HepG2 (cell line): ENCODE results near the gene COX7A2L.

Experiments
- CHD2 ChIP-seq: IDR thresholded peaks from 2 replicates; pipeline ENCODE4 v1.6.1; 2011; ENCODE audit warnings: low read depth, low read length, improper control_type of control experiment
- HNRNPH1 ChIP-seq: fragments of 200-400 bp; formaldehyde crosslinking; optimal IDR thresholded peaks from 2 replicates; pipeline ENCODE3; 2017; ENCODE audit warnings: mild to moderate bottlenecking, low read depth, low read length
- KDM2A ChIP-seq: sonication (generic); formaldehyde crosslinking; IDR thresholded peaks from 2 replicates; pipeline ENCODE4 v1.4.0; 2020; ENCODE audit warnings: low read depth, missing genetic modification reagents, borderline replicate concordance
- KLF9 ChIP-seq: IDR thresholded peaks from 2 replicates; pipeline ENCODE4 v1.6.1; 2016; ENCODE audit warnings: low read depth
- POLR2A ChIP-seq, 2 experiments: IDR thresholded peaks; 2 replicates each; pipeline ENCODE4 v1.6.1; 2011; ENCODE audit warnings: low read depth in 2 of 2, low read length in 2 of 2, mild to moderate bottlenecking in 1 of 2, moderate library complexity in 1 of 2; ENCODE audit not compliant: insufficient read depth in 1 of 2
- POLR2AphosphoS5 ChIP-seq: IDR thresholded peaks from 2 replicates; pipeline ENCODE4 v1.6.1; 2012; ENCODE audit warnings: low read depth, low read length
- RNF2 ChIP-seq: fragments of 450-650 bp; conservative IDR thresholded peaks from 2 replicates; pipeline ENCODE4 v1.6.1; 2016; ENCODE audit warnings: low read depth
- ZFP82 ChIP-seq: sonication (generic); formaldehyde crosslinking; IDR thresholded peaks from 2 replicates; pipeline ENCODE4 v1.5.1; 2020; ENCODE audit warnings: mild to moderate bottlenecking, missing genetic modification reagents, borderline replicate concordance
- ZNF891 ChIP-seq: sonication (generic); formaldehyde crosslinking; IDR thresholded peaks from 2 replicates; pipeline ENCODE4 v1.5.0; 2020; ENCODE audit warnings: mild to moderate bottlenecking, missing genetic modification reagents
- ZSCAN21 ChIP-seq: sonication (generic); formaldehyde crosslinking; IDR thresholded peaks from 2 replicates; pipeline ENCODE4 v1.8.0; 2022; ENCODE audit warnings: mild to moderate bottlenecking, missing genetic modification reagents, moderate library complexity, borderline replicate concordance
- TF ChIP-seq, protein P1 (sequence below), 2 experiments: IDR thresholded peaks; 2 replicates each; pipeline ENCODE4 v1.6.1; 2011 to 2012; ENCODE audit warnings: low read length in 2 of 2, borderline replicate concordance in 1 of 2, low read depth in 1 of 2, mild to moderate bottlenecking in 1 of 2, moderate library complexity in 1 of 2
- TF ChIP-seq, protein P2 (sequence below): sonication (generic); formaldehyde crosslinking; IDR thresholded peaks from 2 replicates; pipeline ENCODE4 v1.8.0; 2022; ENCODE audit warnings: missing genetic modification reagents, mild to moderate bottlenecking, borderline replicate concordance
- TF ChIP-seq, protein P3 (sequence below): sonication (generic); formaldehyde crosslinking; IDR thresholded peaks from 2 replicates; pipeline ENCODE4 v1.9.0; 2021; ENCODE audit warnings: missing genetic modification reagents, mild to moderate bottlenecking, borderline replicate concordance

DNA sequence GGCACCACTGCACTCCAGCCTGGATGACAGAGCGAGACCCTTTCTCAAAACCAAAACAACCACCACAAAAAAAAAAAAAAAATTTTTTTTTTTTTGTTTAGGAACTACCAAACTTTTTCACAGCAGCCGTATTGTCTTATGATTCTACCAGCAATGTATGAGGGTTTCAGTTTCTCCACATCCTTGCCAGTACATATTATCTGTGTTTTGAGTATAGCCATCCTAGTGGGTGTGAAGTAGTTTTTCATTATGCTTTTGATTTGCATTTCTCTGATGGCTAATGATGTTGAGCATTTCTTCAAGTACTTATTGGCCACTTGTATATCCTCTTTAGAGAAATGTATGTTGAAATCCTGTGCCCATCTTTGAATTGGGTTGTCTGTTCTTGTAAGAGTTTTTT lies 51.7 kb downstream of the COX7A2L start:
- TF ChIP-seq ZSCAN21 (CRISPR knock-in tag): no peak
- no peak for TF ChIP-seq KDM2A
- TF ChIP-seq HNRNPH1: no peak
- no peak for TF ChIP-seq CHD2
- TF ChIP-seq KLF9 (CRISPR knock-in tag): no peak
- TF ChIP-seq, protein P1, sequence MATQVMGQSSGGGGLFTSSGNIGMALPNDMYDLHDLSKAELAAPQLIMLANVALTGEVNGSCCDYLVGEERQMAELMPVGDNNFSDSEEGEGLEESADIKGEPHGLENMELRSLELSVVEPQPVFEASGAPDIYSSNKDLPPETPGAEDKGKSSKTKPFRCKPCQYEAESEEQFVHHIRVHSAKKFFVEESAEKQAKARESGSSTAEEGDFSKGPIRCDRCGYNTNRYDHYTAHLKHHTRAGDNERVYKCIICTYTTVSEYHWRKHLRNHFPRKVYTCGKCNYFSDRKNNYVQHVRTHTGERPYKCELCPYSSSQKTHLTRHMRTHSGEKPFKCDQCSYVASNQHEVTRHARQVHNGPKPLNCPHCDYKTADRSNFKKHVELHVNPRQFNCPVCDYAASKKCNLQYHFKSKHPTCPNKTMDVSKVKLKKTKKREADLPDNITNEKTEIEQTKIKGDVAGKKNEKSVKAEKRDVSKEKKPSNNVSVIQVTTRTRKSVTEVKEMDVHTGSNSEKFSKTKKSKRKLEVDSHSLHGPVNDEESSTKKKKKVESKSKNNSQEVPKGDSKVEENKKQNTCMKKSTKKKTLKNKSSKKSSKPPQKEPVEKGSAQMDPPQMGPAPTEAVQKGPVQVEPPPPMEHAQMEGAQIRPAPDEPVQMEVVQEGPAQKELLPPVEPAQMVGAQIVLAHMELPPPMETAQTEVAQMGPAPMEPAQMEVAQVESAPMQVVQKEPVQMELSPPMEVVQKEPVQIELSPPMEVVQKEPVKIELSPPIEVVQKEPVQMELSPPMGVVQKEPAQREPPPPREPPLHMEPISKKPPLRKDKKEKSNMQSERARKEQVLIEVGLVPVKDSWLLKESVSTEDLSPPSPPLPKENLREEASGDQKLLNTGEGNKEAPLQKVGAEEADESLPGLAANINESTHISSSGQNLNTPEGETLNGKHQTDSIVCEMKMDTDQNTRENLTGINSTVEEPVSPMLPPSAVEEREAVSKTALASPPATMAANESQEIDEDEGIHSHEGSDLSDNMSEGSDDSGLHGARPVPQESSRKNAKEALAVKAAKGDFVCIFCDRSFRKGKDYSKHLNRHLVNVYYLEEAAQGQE (IDR thresholded peaks at IDR 0.05; ENCODE audit: borderline replicate concordance in 1 of 2, low read depth in 1 of 2, low read length in 2 of 2): no peak
- TF ChIP-seq, protein P2, sequence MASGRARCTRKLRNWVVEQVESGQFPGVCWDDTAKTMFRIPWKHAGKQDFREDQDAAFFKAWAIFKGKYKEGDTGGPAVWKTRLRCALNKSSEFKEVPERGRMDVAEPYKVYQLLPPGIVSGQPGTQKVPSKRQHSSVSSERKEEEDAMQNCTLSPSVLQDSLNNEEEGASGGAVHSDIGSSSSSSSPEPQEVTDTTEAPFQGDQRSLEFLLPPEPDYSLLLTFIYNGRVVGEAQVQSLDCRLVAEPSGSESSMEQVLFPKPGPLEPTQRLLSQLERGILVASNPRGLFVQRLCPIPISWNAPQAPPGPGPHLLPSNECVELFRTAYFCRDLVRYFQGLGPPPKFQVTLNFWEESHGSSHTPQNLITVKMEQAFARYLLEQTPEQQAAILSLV (CRISPR knock-in tag): no peak
- TF ChIP-seq, protein P3, sequence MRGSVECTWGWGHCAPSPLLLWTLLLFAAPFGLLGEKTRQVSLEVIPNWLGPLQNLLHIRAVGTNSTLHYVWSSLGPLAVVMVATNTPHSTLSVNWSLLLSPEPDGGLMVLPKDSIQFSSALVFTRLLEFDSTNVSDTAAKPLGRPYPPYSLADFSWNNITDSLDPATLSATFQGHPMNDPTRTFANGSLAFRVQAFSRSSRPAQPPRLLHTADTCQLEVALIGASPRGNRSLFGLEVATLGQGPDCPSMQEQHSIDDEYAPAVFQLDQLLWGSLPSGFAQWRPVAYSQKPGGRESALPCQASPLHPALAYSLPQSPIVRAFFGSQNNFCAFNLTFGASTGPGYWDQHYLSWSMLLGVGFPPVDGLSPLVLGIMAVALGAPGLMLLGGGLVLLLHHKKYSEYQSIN (CRISPR knock-in tag): no peak
- no peak for TF ChIP-seq ZNF891 (CRISPR knock-in tag)
- TF ChIP-seq POLR2A (IDR thresholded peaks at IDR 0.05; ENCODE audit: insufficient read depth in 1 of 2, low read depth in 2 of 2, low read length in 2 of 2): no peak
- no peak for TF ChIP-seq RNF2
- TF ChIP-seq ZFP82 (CRISPR knock-in tag): no peak
- no peak; the same call in 1 of the 2 replicates for TF ChIP-seq POLR2AphosphoS5
